GM23338 (cell line): ENCODE results near the gene KCNK1. TPM values are rescaled to one million over a fixed set of nuclear protein-coding genes. Genes with fewer than 3 reads are reported as not detected.

Source experiments
- ATAC-seq: fragments of 200-7000 bp; cut with Tn5 transposase; 3 replicates; pipeline ENCODE4 v1.9.1; 2020
- DNase-seq: peaks from one replicate; pipeline ENCODE4 v3.0.0-alpha.2; 2015; ENCODE audit warnings: low spot score
- H2AFZ ChIP-seq: fragments of 200-600 bp; sonication (generic); 2 replicates; pipeline ENCODE4 v1.8.0; 2016; ENCODE audit warnings: antibody characterized with exemption, mild to moderate bottlenecking, moderate library complexity
- H3F3A ChIP-seq: fragments of 200-600 bp; sonication (generic); replicated peaks from 2 replicates; pipeline ENCODE4 v1.8.0; 2017; ENCODE audit warnings: antibody characterized with exemption, mixed run types, low read depth
- H3K27ac ChIP-seq: fragments of 200-600 bp; sonication (generic); 2 replicates; pipeline ENCODE4 v1.6.1; 2016; ENCODE audit warnings: low read depth
- H3K27me3 ChIP-seq: fragments of 200-600 bp; sonication (generic); 2 replicates; pipeline ENCODE4 v1.8.0; 2016; ENCODE audit warnings: mild to moderate bottlenecking, mixed run types, moderate library complexity; ENCODE audit not compliant: insufficient read depth
- H3K36me3 ChIP-seq: fragments of 200-600 bp; sonication (generic); 2 replicates; pipeline ENCODE4 v1.8.0; 2016; ENCODE audit warnings: mild to moderate bottlenecking; ENCODE audit not compliant: insufficient read depth
- H3K4me1 ChIP-seq: fragments of 200-600 bp; sonication (generic); 2 replicates; pipeline ENCODE4 v1.8.0; 2016; ENCODE audit warnings: mild to moderate bottlenecking, moderate library complexity; ENCODE audit not compliant: insufficient read depth
- H3K4me2 ChIP-seq: fragments of 200-600 bp; sonication (generic); 2 replicates; pipeline ENCODE4 v1.7.1; 2017; ENCODE audit warnings: mixed run types
- H3K4me3 ChIP-seq: fragments of 200-600 bp; sonication (generic); 2 replicates; pipeline ENCODE4 v1.6.1; 2016; ENCODE audit warnings: mixed run types
- H3K79me2 ChIP-seq: fragments of 200-600 bp; sonication (generic); replicated peaks from 2 replicates; pipeline ENCODE4 v1.8.0; 2017; ENCODE audit warnings: mild to moderate bottlenecking; ENCODE audit not compliant: insufficient read depth
- H3K9me2 ChIP-seq: fragments of 200-600 bp; sonication (generic); 2 replicates; pipeline ENCODE4 v1.8.0; 2017; ENCODE audit not compliant: insufficient read depth
- H4K20me1 ChIP-seq: fragments of 200-600 bp; sonication (generic); replicated peaks from 2 replicates; pipeline ENCODE4 v1.8.0; 2017; ENCODE audit warnings: mild to moderate bottlenecking; ENCODE audit not compliant: insufficient read depth
- H3K27ac Mint-ChIP-seq: 2 replicates; pipeline ENCODE4 v1.8.0; 2020; ENCODE audit warnings: inconsistent platforms, mild to moderate bottlenecking, moderate library complexity, mixed read lengths
- H3K27me3 Mint-ChIP-seq: 3 replicates; pipeline ENCODE4 v1.8.0; 2022; ENCODE audit warnings: low read depth, mild to moderate bottlenecking, moderate library complexity, mixed read lengths, inconsistent platforms; ENCODE audit not compliant: insufficient read depth, poor library complexity
- H3K36me3 Mint-ChIP-seq: 3 replicates; pipeline ENCODE4 v1.8.0; 2021; ENCODE audit warnings: low read depth, mild to moderate bottlenecking, inconsistent platforms, moderate library complexity, mixed read lengths
- H3K4me1 Mint-ChIP-seq: 3 replicates; pipeline ENCODE4 v1.8.0; 2020; ENCODE audit warnings: mild to moderate bottlenecking, inconsistent platforms, mixed read lengths
- H3K4me3 Mint-ChIP-seq: 3 replicates; pipeline ENCODE4 v1.8.0; 2021; ENCODE audit warnings: moderate library complexity, mild to moderate bottlenecking, inconsistent platforms, mixed read lengths
- H3K9me3 Mint-ChIP-seq: 3 replicates; pipeline ENCODE4 v1.8.0; 2020; ENCODE audit warnings: moderate library complexity, mild to moderate bottlenecking, inconsistent platforms, mixed read lengths
- EZH2 ChIP-seq: fragments of 200-600 bp; sonication (generic); IDR thresholded peaks from one replicate; pipeline ENCODE4 v1.8.0; 2017; ENCODE audit warnings: antibody characterized with exemption, mild to moderate bottlenecking, low read depth; ENCODE audit not compliant: unreplicated experiment
- EZH2phosphoT487 ChIP-seq: fragments of 200-600 bp; sonication (generic); IDR thresholded peaks from one replicate; pipeline ENCODE4 v1.8.1; 2018; ENCODE audit warnings: antibody characterized with exemption; ENCODE audit not compliant: unreplicated experiment
- JUNB ChIP-seq: IDR thresholded peaks from one replicate; pipeline ENCODE4 v1.6.1; 2016; ENCODE audit warnings: antibody characterized with exemption; ENCODE audit not compliant: unreplicated experiment
- POLR2AphosphoS5 ChIP-seq: IDR thresholded peaks from 2 replicates; pipeline ENCODE4 v1.6.1; 2016; ENCODE audit warnings: antibody characterized with exemption, low read depth
- STAT1 ChIP-seq: IDR thresholded peaks from one replicate; pipeline ENCODE4 v1.6.1; 2016; ENCODE audit warnings: antibody characterized with exemption; ENCODE audit not compliant: unreplicated experiment
- ZNF114 ChIP-seq: fragments of 250-450 bp; sonication (Bioruptor Pico); IDR thresholded peaks from 2 replicates; pipeline ENCODE4 v1.5.0; 2020; ENCODE audit warnings: mild to moderate bottlenecking, moderate library complexity
- polyA plus RNA-seq: library from polyadenylated mRNA; unstranded; fragments of >200 nt; fragmentation: Nextera tagmentation; extraction: Ambion mirVana; gene quantifications from 2 replicates; pipeline ENCODE4 v1.2.1, GENCODE V29; 2016
- total RNA-seq: library from RNA; depleted of rRNA; stranded (reverse); fragments of >200 nt; shearing (Covaris generic); gene quantifications from 2 replicates; pipeline ENCODE4 v1.2.3, GENCODE V29; 2014
- TF ChIP-seq, protein P1 (sequence below): IDR thresholded peaks from one replicate; pipeline ENCODE4 v1.6.1; 2018; ENCODE audit warnings: antibody characterized with exemption; ENCODE audit not compliant: unreplicated experiment
- TF ChIP-seq, protein P2 (sequence below): fragments of 250-450 bp; sonication (Bioruptor Pico); IDR thresholded peaks from 2 replicates; pipeline ENCODE4 v1.5.0; 2020; ENCODE audit warnings: mild to moderate bottlenecking, moderate library complexity
- TF ChIP-seq, protein P3 (sequence below), 2 experiments: fragments of 200-600 bp in 1 of 2; sonication (generic) in 1 of 2; conservative IDR thresholded peaks; 2 replicates each; pipeline versions ENCODE4 v1.5.1 to v1.6.1; 2016 to 2017; ENCODE audit warnings: antibody characterized with exemption in 2 of 2, low read depth in 2 of 2, mild to moderate bottlenecking in 2 of 2, moderate library complexity in 1 of 2

KCNK1 gene
- total and polyA plus RNA-seq, 2 experiments from 2014 or later: 10.1 to 12.7 TPM

DNA sequence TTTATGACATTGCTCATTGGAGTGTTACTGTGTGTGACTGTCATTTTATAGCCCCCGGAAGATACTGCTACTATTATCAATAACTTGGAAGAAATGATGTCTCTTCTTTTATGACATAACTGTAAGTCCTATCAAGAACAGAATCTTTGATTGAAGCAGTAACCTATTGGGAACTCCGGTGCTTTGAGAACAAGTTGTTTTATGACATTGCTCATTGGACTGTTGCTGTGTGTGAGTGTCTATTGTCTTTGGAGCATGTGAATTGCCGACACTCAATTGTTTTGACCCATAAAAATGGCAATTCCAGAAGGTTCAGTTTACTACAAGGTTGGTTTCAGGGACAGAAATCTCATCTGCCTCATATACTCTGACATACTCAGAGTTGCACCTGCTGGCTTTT, 8.0 kb downstream of the KCNK1 start:
- Histone ChIP-seq H3K27ac (no peak overlapping the region), H4K20me1 (peaks cover 12% of the 10 kb centered on the region), H3K27me3 (no peaks in the 10 kb centered on the region), H3K36me3 (no peaks in the 10 kb centered on the region), H3F3A (no peaks in the 10 kb centered on the region), H3K79me2 (peaks cover 39% of the 10 kb centered on the region), H2AFZ (no peak overlapping the region), H3K4me2 (no peak overlapping the region), H3K9me2 (peaks cover 6% of the 10 kb centered on the region; the same call in 1 of the 2 replicates), H3K4me3 (no peak overlapping the region), H3K4me1 (no peaks in the 10 kb centered on the region; the same call in 1 of the 2 replicates)
- TF ChIP-seq, protein P1, sequence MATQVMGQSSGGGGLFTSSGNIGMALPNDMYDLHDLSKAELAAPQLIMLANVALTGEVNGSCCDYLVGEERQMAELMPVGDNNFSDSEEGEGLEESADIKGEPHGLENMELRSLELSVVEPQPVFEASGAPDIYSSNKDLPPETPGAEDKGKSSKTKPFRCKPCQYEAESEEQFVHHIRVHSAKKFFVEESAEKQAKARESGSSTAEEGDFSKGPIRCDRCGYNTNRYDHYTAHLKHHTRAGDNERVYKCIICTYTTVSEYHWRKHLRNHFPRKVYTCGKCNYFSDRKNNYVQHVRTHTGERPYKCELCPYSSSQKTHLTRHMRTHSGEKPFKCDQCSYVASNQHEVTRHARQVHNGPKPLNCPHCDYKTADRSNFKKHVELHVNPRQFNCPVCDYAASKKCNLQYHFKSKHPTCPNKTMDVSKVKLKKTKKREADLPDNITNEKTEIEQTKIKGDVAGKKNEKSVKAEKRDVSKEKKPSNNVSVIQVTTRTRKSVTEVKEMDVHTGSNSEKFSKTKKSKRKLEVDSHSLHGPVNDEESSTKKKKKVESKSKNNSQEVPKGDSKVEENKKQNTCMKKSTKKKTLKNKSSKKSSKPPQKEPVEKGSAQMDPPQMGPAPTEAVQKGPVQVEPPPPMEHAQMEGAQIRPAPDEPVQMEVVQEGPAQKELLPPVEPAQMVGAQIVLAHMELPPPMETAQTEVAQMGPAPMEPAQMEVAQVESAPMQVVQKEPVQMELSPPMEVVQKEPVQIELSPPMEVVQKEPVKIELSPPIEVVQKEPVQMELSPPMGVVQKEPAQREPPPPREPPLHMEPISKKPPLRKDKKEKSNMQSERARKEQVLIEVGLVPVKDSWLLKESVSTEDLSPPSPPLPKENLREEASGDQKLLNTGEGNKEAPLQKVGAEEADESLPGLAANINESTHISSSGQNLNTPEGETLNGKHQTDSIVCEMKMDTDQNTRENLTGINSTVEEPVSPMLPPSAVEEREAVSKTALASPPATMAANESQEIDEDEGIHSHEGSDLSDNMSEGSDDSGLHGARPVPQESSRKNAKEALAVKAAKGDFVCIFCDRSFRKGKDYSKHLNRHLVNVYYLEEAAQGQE: no peak
- TF ChIP-seq JUNB (no peak), EZH2 (no peak), STAT1 (no peak)
- Mint-ChIP-seq H3K4me1 (peaks cover 9% of the 10 kb centered on the region; the same call in 2 of the 3 replicates), H3K27ac (no peak overlapping the region), H3K4me3 (no peak overlapping the region), H3K9me3 (no peaks in the 10 kb centered on the region), H3K36me3 (peaks cover 18% of the 10 kb centered on the region), H3K27me3 (peaks cover 2% of the 10 kb centered on the region)
- no peak for ATAC-seq
- no peak for DNase-seq

DNA sequence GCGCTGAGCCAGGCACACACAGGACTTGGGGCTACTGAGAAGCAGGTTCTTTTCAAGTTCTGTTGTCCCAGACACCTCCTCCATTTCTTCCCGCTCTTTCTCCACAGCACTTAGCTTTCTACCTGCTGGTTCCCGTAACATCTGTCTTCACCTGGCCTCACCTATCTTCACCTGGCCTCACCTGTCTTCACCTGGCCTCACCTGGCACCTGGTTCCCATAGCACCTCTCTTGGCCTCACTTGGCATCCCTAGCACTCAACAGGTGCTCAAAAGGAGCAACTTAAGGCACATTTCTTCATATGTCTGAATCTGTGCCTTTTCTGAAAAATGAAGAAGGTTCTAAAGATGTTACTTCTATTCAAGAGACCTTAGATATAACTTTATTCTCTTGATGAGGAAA, 10.4 kb downstream of the KCNK1 start:
- H3K79me2 ChIP-seq: peaks cover 23% of the 10 kb centered on the region
- no peaks in the 10 kb centered on the region for H3K27me3 ChIP-seq

More for the DNA sequence above, 10.4 kb downstream of the KCNK1 start:
- TF ChIP-seq STAT1: no peak
- TF ChIP-seq ZNF114: no peak
- TF ChIP-seq, protein P2, sequence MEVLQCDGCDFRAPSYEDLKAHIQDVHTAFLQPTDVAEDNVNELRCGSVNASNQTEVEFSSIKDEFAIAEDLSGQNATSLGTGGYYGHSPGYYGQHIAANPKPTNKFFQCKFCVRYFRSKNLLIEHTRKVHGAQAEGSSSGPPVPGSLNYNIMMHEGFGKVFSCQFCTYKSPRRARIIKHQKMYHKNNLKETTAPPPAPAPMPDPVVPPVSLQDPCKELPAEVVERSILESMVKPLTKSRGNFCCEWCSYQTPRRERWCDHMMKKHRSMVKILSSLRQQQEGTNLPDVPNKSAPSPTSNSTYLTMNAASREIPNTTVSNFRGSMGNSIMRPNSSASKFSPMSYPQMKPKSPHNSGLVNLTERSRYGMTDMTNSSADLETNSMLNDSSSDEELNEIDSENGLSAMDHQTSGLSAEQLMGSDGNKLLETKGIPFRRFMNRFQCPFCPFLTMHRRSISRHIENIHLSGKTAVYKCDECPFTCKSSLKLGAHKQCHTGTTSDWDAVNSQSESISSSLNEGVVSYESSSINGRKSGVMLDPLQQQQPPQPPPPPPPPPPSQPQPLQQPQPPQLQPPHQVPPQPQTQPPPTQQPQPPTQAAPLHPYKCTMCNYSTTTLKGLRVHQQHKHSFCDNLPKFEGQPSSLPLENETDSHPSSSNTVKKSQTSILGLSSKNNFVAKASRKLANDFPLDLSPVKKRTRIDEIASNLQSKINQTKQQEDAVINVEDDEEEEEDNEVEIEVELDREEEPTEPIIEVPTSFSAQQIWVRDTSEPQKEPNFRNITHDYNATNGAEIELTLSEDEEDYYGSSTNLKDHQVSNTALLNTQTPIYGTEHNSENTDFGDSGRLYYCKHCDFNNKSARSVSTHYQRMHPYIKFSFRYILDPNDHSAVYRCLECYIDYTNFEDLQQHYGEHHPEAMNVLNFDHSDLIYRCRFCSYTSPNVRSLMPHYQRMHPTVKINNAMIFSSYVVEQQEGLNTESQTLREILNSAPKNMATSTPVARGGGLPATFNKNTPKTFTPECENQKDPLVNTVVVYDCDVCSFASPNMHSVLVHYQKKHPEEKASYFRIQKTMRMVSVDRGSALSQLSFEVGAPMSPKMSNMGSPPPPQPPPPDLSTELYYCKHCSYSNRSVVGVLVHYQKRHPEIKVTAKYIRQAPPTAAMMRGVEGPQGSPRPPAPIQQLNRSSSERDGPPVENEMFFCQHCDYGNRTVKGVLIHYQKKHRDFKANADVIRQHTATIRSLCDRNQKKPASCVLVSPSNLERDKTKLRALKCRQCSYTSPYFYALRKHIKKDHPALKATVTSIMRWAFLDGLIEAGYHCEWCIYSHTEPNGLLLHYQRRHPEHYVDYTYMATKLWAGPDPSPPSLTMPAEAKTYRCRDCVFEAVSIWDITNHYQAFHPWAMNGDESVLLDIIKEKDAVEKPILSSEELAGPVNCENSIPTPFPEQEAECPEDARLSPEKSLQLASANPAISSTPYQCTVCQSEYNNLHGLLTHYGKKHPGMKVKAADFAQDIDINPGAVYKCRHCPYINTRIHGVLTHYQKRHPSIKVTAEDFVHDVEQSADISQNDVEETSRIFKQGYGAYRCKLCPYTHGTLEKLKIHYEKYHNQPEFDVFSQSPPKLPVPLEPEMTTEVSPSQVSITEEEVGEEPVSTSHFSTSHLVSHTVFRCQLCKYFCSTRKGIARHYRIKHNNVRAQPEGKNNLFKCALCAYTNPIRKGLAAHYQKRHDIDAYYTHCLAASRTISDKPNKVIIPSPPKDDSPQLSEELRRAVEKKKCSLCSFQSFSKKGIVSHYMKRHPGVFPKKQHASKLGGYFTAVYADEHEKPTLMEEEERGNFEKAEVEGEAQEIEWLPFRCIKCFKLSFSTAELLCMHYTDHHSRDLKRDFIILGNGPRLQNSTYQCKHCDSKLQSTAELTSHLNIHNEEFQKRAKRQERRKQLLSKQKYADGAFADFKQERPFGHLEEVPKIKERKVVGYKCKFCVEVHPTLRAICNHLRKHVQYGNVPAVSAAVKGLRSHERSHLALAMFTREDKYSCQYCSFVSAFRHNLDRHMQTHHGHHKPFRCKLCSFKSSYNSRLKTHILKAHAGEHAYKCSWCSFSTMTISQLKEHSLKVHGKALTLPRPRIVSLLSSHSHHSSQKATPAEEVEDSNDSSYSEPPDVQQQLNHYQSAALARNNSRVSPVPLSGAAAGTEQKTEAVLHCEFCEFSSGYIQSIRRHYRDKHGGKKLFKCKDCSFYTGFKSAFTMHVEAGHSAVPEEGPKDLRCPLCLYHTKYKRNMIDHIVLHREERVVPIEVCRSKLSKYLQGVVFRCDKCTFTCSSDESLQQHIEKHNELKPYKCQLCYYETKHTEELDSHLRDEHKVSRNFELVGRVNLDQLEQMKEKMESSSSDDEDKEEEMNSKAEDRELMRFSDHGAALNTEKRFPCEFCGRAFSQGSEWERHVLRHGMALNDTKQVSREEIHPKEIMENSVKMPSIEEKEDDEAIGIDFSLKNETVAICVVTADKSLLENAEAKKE: no peak
- TF ChIP-seq EZH2phosphoT487: no peak
- no peak for TF ChIP-seq POLR2AphosphoS5
- TF ChIP-seq, protein P3, sequence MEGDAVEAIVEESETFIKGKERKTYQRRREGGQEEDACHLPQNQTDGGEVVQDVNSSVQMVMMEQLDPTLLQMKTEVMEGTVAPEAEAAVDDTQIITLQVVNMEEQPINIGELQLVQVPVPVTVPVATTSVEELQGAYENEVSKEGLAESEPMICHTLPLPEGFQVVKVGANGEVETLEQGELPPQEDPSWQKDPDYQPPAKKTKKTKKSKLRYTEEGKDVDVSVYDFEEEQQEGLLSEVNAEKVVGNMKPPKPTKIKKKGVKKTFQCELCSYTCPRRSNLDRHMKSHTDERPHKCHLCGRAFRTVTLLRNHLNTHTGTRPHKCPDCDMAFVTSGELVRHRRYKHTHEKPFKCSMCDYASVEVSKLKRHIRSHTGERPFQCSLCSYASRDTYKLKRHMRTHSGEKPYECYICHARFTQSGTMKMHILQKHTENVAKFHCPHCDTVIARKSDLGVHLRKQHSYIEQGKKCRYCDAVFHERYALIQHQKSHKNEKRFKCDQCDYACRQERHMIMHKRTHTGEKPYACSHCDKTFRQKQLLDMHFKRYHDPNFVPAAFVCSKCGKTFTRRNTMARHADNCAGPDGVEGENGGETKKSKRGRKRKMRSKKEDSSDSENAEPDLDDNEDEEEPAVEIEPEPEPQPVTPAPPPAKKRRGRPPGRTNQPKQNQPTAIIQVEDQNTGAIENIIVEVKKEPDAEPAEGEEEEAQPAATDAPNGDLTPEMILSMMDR (conservative IDR thresholded peaks at IDR 0.05; ENCODE audit: low read depth in 2 of 2): no peak
- H3K9me2 ChIP-seq: peaks cover 6% of the 10 kb centered on the region; the same call in 1 of the 2 replicates
- H2AFZ ChIP-seq: no peak overlapping the region
- H3K4me2 ChIP-seq: no peak overlapping the region
- Mint-ChIP-seq H3K27ac (no peak overlapping the region), H3K9me3 (no peaks in the 10 kb centered on the region), H3K27me3 (peaks cover 3% of the 10 kb centered on the region), H3K36me3 (peaks cover 2% of the 10 kb centered on the region), H3K4me1 (peaks cover 9% of the 10 kb centered on the region), H3K4me3 (no peak overlapping the region)
- no peak overlapping the region for H3K27ac ChIP-seq
- no peaks in the 10 kb centered on the region for H3K4me1 ChIP-seq
- H3K36me3 ChIP-seq: no peaks in the 10 kb centered on the region
- peaks cover 12% of the 10 kb centered on the region for H4K20me1 ChIP-seq
- H3K4me3 ChIP-seq: no peak overlapping the region
- no peak for ATAC-seq
- H3F3A ChIP-seq: no peaks in the 10 kb centered on the region
- no peak for DNase-seq
